Stimulated activated CD8-positive, alpha-beta memory T cell treated with anti-CD3 and anti-CD28 coated beads, Interleukin-4, amount 100 ng/mL, for 24 hours (primary cell): ENCODE results near the gene CLDN7.

Experiments
- DNase-seq: peaks from one replicate; pipeline ENCODE4 v3.0.0-alpha.2; 2020; ENCODE audit warnings: low read depth

CLDN7 gene

GRCh38 chr17:7219229-7219811 is 43.0 kb downstream of the CLDN7 start:
- DNase-seq = no peak

- DNase-seq = no peak
Measured at GRCh38 chr17:7218758-7219157, 43.5 kb downstream of the CLDN7 start.

- no peak for DNase-seq
Measured at GRCh38 chr17:7218166-7218565, 44.1 kb downstream of the CLDN7 start.

GRCh38 chr17:7217113-7217987 is 44.9 kb downstream of the CLDN7 start:
- no peak for DNase-seq

GRCh38 chr17:7216242-7217112 is 45.8 kb downstream of the CLDN7 start:
- DNase-seq = no peak

GRCh38 chr17:7215652-7216180 is 46.6 kb downstream of the CLDN7 start:
- no peak for DNase-seq

GRCh38 chr17:7215136-7215638 is 47.1 kb downstream of the CLDN7 start:
- DNase-seq = no peak

GRCh38 chr17:7214300-7215135 is 47.8 kb downstream of the CLDN7 start:
- DNase-seq = peak; percentile 100

- DNase-seq = no peak
Measured at GRCh38 chr17:7213895-7214299, 48.4 kb downstream of the CLDN7 start.

GRCh38 chr17:7211491-7212273 is 50.6 kb downstream of the CLDN7 start:
- no peak for DNase-seq
